Stimulated activated CD8-positive, alpha-beta memory T cell treated with anti-CD3 and anti-CD28 coated beads, Interleukin-12 subunit alpha, Interleukin-12 subunit beta, amount 100 ng/mL, for 24 hours (primary cell): ENCODE results near the gene SYS1.

Source experiments
- DNase-seq: peaks from one replicate; pipeline ENCODE4 v3.0.0-alpha.2; 2020; ENCODE audit errors: extremely low read depth

SYS1 gene

DNA sequence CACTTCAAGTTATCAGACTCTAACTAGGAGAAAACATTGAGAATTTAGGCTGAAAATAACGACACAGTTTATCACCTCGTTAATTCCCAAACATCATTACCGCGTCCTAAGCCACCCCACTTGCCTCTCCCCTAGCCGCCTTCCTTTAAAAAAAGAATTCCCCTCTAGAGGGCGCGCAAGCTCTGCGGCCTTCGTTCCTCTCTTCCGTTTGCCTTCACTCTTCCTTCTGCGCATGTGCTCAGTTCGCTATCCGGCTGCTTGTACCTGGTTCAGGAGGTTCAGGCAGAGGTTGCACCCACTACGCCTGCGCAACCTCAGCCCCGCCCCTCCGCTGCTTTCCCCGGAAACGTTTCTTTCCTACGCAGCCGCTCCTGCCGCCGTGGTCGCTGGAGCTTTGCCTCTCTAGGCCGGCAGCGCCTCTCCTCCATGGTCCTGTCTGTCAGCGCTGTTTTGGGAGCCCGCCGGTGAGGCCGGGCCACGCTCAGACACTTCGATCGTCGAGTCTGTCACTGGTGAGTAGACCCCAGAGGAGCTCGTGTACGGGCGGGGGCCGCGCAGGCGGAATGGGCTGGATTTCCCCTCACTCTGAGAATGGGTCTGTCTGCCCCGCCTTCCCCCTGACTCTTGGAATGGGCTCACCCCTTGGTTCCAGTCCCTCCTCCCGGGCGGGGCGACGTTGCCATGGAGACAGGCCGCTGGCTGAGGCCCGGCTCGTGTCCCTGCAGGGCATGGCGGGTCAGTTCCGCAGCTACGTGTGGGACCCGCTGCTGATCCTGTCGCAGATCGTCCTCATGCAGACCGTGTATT is at the start of gene SYS1:
Gene SYS1 (plus strand): TSS at position 353 of the 807 bp plus-strand sequence. CDS start 376 bp downstream, at position 729.
- DNase-seq: peak; percentile 96

DNA sequence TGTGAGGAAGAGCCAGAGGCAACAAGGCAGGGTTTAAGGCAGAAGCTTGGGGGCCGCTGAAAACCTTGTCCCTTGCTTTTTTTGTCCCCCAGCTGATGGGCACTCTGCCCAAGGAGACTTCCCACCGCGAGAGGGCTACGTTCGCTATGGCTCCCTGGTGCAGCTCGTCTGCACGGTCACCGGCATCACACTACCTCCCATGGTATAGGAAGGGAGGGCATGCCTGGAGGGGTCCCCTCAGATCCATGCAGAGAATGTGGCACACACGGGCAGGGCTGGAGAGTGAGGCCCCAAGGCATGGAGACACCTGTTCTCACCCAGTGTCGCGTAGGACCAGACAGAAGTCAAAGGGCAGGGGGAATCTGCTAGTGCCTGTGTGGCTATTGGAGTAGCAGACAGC is 49.0 kb upstream of the SYS1 start:
- no peak for DNase-seq

DNA sequence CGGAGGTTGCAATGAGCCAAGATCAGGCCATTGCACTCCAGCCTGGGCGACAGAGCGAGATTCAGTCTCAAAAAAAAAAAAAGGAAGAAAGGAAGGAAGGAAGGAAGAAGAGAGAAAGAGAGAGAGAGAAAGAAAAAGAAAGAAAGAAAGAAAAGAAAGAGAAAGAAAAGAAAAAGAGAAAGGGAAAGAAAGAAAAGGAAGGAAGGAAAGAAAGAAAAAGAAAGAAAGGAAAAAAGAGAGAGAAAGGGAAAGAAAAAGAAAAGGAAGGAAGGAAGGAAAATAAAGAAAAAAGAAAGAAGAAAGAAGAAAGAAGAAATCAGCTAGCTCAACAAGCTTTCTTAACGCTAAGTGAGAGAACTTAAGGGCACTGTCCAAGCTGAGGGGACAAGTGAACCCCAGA is 47.3 kb upstream of the SYS1 start:
- DNase-seq: no peak

DNA sequence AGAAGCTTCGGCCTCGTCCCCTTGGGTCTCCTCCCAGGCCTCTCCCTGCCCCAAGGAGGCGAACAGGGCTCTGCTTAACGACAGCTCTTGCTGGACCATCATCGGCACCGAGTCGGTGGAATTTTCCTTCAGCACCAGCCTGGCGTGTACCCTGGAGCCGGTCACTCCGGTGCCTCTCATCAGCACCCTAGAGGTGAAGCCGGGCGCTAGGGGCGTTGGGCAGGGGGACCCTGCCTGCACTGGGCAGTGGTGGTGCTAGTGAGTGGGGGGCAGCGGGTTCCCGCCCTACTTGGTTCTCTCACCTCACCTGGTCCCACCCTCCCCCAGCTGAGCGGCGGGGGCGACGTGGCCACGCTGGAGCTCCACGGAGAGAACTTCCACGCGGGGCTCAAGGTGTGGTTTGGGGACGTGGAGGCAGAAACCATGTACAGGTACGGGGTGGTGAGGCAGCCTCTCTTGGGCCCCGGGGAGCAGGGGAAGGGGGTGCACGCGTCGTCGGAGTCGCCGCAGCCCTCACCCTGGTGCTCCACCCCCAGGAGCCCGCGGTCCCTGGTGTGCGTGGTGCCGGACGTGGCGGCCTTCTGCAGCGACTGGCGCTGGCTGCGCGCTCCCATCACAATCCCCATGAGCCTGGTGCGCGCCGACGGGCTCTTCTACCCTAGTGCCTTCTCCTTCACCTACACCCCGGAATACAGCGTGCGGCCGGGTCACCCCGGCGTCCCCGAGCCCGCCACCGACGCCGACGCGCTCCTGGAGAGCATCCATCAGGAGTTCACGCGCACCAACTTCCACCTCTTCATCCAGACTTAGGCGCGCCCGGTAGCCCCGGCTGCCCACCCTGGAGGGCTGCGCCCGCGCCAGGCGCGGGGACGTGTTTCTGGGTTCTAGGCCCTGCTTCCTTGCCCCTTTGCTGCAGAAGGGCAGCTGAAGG is 46.5 kb upstream of the SYS1 start:
- no peak for DNase-seq

GRCh38 chr20:45317826-45318225 is 45.1 kb upstream of the SYS1 start:
- no peak for DNase-seq

- no peak for DNase-seq
Observed at GRCh38 chr20:45318386-45318939, 44.5 kb upstream of the SYS1 start.

DNA sequence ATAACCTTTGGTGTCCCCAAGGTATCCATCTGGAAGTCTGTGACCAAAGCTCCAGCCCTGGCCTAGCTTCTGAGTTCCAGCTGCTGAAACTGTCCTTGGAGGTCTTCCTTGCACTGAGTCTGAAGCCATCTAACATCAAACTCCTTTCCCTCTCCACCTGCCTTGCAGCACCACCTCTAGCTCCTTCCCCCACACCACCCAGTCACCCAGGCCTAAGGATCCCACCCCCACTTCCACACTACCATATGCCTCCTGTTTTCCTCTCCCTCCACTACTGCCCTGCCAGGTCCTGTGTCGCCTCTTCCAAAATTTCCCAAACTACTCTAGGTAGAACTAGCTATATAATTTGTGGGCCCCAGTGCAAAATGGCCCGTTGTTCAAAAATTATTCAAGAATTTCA is 44.0 kb upstream of the SYS1 start:
- DNase-seq: no peak

DNA sequence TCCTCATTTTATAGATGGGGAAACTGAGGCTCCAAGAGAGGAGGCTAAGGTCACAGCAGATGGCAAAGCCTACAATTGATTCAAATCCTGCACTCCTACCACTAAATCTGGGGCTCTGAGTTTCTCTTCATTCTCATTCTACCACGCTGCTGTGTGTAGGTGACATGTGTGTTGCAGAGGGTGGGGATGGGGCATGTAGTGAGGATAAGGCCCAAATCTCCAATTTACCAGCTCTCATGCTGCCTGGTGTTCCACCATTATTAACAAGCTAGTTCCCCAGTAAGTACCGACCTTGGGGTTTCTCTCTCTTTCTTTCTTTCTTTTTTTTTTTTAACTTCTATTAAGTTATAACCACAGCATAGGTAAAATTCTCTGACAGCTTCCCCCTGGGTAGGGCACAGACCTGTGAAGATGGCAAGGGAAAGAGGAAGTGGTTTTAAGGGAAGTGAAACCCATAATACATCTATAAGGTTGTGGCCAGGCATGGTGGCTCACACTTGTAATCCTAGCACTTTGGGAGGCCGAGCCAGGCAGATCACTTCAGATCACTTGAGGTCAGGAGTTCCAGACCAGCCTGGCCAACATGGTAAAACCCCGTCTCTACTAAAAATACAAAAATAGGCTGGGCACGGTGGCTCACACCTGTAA is 41.9 kb upstream of the SYS1 start:
- DNase-seq: no peak

DNA sequence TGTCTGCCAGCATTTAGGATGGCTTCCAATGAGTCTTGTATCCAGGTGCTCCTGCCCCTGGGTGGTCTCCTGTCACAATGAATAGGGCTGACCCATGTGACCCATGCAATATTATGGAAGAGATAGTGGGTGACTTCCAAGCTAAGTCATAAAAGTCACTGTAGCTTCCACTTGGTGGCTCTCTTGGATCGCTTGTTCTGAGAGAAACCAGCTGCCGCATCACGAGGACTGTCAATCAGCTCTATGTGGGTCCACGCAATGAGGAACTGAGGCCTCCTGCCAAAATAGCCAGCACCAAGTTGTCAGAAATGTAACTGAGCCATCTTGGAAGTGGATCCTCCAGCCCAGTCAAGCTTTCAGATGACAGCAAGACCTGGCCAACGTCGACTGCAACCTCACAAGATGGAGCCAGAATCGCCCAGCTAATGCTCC is 40.0 kb upstream of the SYS1 start:
- no peak for DNase-seq

GRCh38 chr20:45323731-45324130 is 39.2 kb upstream of the SYS1 start:
- no peak for DNase-seq

DNA sequence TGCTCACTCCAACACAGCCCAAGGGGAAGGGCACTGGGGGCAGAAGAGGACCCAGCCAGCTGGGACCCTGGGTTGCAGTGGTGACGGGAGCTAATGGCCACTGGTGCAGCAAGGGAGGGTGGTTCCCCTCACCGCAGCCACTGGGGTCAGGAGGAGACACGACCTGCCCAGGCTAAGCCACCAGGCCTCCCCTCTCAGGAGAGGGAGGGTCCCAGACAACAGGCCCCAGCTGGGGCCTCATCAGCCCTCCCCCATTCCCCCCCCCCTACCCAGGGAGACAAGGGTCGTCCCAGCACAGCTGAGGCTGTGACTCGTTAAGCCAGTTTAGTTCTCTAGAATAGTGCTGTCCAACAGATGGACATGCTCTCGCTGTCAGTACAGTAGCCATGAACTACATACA is 37.6 kb upstream of the SYS1 start:
- no peak for DNase-seq

DNA sequence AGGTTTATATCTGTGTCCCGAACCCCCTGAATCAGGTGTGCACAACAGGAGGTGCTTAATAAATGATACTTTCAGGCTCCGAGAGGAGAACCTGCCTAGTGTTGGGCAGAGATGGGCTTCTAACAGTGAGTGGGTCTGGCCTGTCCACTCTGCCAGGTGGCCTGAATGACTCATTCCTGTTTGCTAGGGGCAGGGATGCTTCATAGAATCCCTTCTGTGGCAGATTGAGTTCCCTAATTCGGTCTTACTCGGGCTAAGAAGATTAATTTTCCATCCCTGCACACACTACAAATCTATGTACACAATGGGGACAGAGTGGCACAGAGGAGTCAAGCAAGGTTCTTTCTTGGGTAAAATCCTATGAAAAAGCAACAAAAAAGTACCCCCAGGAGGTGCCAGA is 34.5 kb upstream of the SYS1 start:
- no peak for DNase-seq

DNA sequence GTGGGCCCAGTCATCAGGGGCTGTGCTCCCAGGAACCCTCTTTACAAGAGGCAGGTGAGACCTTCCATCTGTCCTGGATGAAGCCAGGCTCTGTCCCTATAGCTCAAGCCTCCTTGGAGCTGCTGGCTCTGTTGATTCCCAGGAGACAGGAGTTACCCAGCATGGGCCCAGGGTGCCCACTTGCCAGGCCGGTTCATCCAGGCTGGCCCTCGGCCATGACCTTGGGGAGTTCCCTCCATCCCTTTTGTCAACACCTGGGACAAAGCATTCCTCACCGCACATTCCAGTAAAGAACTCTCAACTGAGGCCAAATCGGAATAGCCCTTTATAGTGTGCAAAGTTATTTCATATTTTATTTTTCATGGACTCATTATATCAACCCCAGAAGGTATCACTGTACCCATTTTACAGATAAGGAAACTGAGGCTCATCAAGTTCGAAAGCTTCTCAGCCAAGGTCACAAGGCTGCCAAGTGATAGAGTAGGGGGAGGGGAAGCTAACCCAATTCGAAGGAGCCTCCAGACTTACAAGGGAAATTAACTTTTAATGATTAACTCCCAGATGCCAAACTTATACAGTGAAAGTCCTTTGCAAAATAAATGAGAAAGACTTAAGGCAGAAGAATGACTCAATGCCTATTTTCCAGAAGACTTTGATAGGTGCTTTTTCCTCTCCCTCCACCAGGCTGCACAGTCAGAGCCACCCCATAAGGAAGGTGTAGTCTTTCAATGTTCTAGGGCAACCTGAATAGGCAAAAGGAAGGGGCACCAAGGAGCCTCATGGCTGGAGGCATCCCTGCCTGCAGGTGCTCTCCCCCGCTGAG is 33.2 kb upstream of the SYS1 start:
- no peak for DNase-seq

GRCh38 chr20:45330476-45330875 is 32.5 kb upstream of the SYS1 start:
- no peak for DNase-seq

GRCh38 chr20:45336530-45337366 is 26.2 kb upstream of the SYS1 start:
- no peak for DNase-seq

DNA sequence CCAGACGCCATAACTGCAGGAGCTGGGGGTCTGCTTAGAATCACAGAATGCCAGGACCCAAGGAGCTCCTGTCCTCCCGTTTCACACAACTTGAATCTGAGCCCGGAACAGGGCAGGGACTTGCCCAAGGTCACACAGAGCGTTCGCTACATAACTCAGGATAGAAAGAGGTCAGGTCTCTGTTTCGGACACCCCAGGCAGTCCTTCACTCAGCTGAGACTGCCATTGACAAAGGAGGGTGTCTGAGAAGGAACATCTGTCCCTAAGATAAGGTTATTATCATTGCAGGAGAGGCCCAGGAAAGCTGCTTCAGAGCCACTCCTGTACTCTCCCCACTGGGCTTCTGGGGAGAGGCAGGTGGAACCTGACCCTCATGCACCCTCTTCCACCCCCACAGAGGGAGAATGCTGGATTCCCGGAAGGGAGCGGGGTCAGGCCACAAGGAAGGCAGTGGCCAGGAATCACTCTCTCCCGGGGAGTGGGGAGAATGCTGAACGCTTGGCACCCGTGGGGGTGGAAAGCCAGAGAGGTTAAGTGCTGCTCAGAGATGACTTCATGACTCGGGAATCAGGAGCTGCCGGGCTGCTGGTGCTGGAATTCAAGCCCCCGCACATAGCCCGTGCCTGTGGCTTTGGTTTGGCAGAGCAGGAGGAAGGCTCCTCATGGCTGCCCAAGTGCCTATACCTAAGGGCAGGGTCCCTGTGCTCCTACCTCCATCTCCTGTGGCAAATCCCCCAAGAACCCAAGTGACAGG is 25.4 kb upstream of the SYS1 start:
- DNase-seq: no peak

DNA sequence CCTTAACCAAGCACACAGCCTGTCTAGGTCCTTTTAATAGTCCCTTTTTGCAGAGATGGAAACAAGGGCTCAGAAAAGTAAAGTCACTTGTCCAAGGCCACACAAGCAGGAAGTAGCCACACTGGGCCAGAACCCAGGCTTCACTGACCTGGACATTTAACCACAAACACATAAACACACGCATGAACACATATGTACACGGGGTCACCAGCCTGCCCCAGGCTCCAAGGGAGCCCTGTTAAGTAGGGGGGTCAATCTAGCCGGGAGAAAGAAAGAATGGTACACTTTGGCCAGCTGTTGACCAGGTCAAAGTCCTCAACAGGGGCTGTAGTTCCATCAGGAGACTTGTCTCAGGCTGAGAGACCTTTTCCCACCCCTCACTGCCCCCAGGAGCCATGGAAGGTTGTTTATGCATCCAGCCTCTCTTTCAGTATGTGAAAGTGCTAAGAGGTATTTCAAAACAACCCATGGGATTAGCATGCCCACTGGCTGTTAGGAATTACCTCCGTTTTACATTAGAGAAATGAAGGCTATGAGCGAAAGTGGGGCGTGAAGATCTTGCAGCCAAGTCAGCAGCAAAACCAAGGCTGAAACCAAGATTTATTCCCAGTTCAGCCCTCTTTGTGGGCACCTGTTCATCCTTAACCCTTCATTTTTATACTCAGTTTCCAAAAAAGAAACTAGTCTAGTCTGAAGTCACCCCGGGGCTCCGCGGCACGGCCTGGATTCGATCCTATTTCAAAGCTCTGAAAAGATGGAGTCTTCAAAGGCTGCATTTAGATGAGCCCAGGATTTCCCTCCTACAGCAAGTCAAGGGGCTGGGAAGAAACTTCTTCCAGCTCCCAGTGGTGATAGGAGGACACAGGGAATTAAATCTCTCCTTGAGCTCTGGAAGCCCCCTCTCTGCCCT is 24.6 kb upstream of the SYS1 start:
- no peak for DNase-seq

GRCh38 chr20:45339084-45339483 is 23.9 kb upstream of the SYS1 start:
- DNase-seq: no peak
